T-helper 1 cell treated with Interleukin-12 subunit alpha and Interleukin-12 subunit beta and Interleukin-4 antibody, amounts not matched to agents 30 μg/mL and 1 μg/mL, for 36 hours (primary cell): ENCODE data around the gene GCLC.
"Not testable (repeated sequence)": the region's sequence is repeated elsewhere in the genome, so short reads cannot be mapped to it uniquely, and the experiment has no call there.

Experiments
- H3K27ac Mint-ChIP-seq: one replicate; pipeline ENCODE4 v1.8.0; 2021; ENCODE audit warnings: mild to moderate bottlenecking, mixed read lengths
- H3K27me3 Mint-ChIP-seq: one replicate; pipeline ENCODE4 v1.8.0; 2021; ENCODE audit warnings: low read depth, mixed read lengths
- H3K36me3 Mint-ChIP-seq: one replicate; pipeline ENCODE4 v1.8.0; 2021; ENCODE audit warnings: low read depth, mixed read lengths
- H3K4me1 Mint-ChIP-seq: one replicate; pipeline ENCODE4 v1.8.0; 2021; ENCODE audit warnings: low read depth, mixed read lengths
- H3K4me3 Mint-ChIP-seq: one replicate; pipeline ENCODE4 v1.8.0; 2021; ENCODE audit warnings: mild to moderate bottlenecking, moderate library complexity, mixed read lengths
- H3K9me3 Mint-ChIP-seq: one replicate; pipeline ENCODE4 v1.8.0; 2021; ENCODE audit warnings: mixed read lengths

Gene GCLC

GRCh38 chr6:53498649-53499048 is 46.3 kb downstream of the GCLC start:
- Mint-ChIP-seq H3K27me3 (no peaks in the 10 kb centered on the region), H3K36me3 (peaks cover 3% of the 10 kb centered on the region), H3K9me3 (no peaks in the 10 kb centered on the region), H3K27ac (no peak overlapping the region), H3K4me1 (no peaks in the 10 kb centered on the region), H3K4me3 (no peak overlapping the region)

- peaks cover 3% of the 10 kb centered on the region for H3K36me3 Mint-ChIP-seq
- no peak overlapping the region for H3K4me3 Mint-ChIP-seq
- H3K9me3 Mint-ChIP-seq: no peaks in the 10 kb centered on the region
- peaks cover 3% of the 10 kb centered on the region for H3K27me3 Mint-ChIP-seq
- no peak overlapping the region for H3K27ac Mint-ChIP-seq
- peaks cover 2% of the 10 kb centered on the region for H3K4me1 Mint-ChIP-seq
Measured at GRCh38 chr6:53497905-53498304, 47.0 kb downstream of the GCLC start.

- Mint-ChIP-seq H3K4me3 (no peak overlapping the region), H3K27me3 (peaks cover 4% of the 10 kb centered on the region), H3K36me3 (peaks cover 3% of the 10 kb centered on the region), H3K4me1 (peaks cover 3% of the 10 kb centered on the region), H3K9me3 (no peaks in the 10 kb centered on the region), H3K27ac (no peak overlapping the region)
Measured at GRCh38 chr6:53496797-53497375, 48.0 kb downstream of the GCLC start.

- peaks cover 3% of the 10 kb centered on the region for H3K4me1 Mint-ChIP-seq
- H3K36me3 Mint-ChIP-seq: peaks cover 3% of the 10 kb centered on the region
Measured at GRCh38 chr6:53495506-53496499, 49.1 kb downstream of the GCLC start.

GRCh38 chr6:53494076-53494475 is 50.8 kb downstream of the GCLC start:
- no peak overlapping the region for H3K27ac Mint-ChIP-seq
- peaks cover 3% of the 10 kb centered on the region for H3K4me1 Mint-ChIP-seq
- H3K36me3 Mint-ChIP-seq: peaks cover under 1% of the 10 kb centered on the region
- peaks cover 6% of the 10 kb centered on the region for H3K27me3 Mint-ChIP-seq
- no peaks in the 10 kb centered on the region for H3K9me3 Mint-ChIP-seq
- H3K4me3 Mint-ChIP-seq: no peak overlapping the region

More at GRCh38 chr6:53495506-53496499, 49.1 kb downstream of the GCLC start:
- peaks cover 4% of the 10 kb centered on the region for H3K27me3 Mint-ChIP-seq
- H3K27ac Mint-ChIP-seq: no peak overlapping the region
- no peak overlapping the region for H3K4me3 Mint-ChIP-seq
- no peaks in the 10 kb centered on the region for H3K9me3 Mint-ChIP-seq

GRCh38 chr6:53493635-53494025 is 51.3 kb downstream of the GCLC start:
- Mint-ChIP-seq H3K27me3 (peaks cover 9% of the 10 kb centered on the region), H3K4me3 (no peak overlapping the region), H3K9me3 (no peaks in the 10 kb centered on the region), H3K4me1 (peaks cover 3% of the 10 kb centered on the region), H3K27ac (no peak overlapping the region), H3K36me3 (no peaks in the 10 kb centered on the region)

- Mint-ChIP-seq H3K4me3 (no peak overlapping the region), H3K27me3 (peaks cover 12% of the 10 kb centered on the region), H3K27ac (no peak overlapping the region), H3K9me3 (no peaks in the 10 kb centered on the region), H3K36me3 (no peaks in the 10 kb centered on the region), H3K4me1 (peaks cover 3% of the 10 kb centered on the region)
Measured at GRCh38 chr6:53492860-53493634, 51.9 kb downstream of the GCLC start.

GRCh38 chr6:53487080-53487479 is 57.8 kb downstream of the GCLC start:
- H3K9me3 Mint-ChIP-seq: no peaks in the 10 kb centered on the region
- H3K27me3 Mint-ChIP-seq: peaks cover 31% of the 10 kb centered on the region
- no peak overlapping the region for H3K27ac Mint-ChIP-seq
- H3K36me3 Mint-ChIP-seq: no peaks in the 10 kb centered on the region
- H3K4me3 Mint-ChIP-seq: no peak overlapping the region
- H3K4me1 Mint-ChIP-seq: peaks cover 11% of the 10 kb centered on the region

GRCh38 chr6:53486679-53487078 is 58.2 kb downstream of the GCLC start:
- Mint-ChIP-seq H3K9me3 (no peaks in the 10 kb centered on the region), H3K27ac (no peak overlapping the region), H3K4me3 (no peak overlapping the region), H3K27me3 (peaks cover 31% of the 10 kb centered on the region), H3K36me3 (no peaks in the 10 kb centered on the region), H3K4me1 (peaks cover 14% of the 10 kb centered on the region)

- H3K9me3 Mint-ChIP-seq: no peaks in the 10 kb centered on the region
- H3K4me3 Mint-ChIP-seq: no peak overlapping the region
- peaks cover 31% of the 10 kb centered on the region for H3K27me3 Mint-ChIP-seq
- H3K27ac Mint-ChIP-seq: no peak overlapping the region
- H3K36me3 Mint-ChIP-seq: no peaks in the 10 kb centered on the region
- H3K4me1 Mint-ChIP-seq: peaks cover 23% of the 10 kb centered on the region
Measured at GRCh38 chr6:53484476-53485280, 60.2 kb downstream of the GCLC start.

GRCh38 chr6:53483423-53484353 is 61.2 kb downstream of the GCLC start:
- Mint-ChIP-seq H3K36me3 (no peaks in the 10 kb centered on the region), H3K4me1 (peaks cover 23% of the 10 kb centered on the region), H3K27ac (no peak overlapping the region), H3K27me3 (peaks cover 26% of the 10 kb centered on the region), H3K4me3 (no peak overlapping the region), H3K9me3 (no peaks in the 10 kb centered on the region)

GRCh38 chr6:53481323-53481722 is 63.6 kb downstream of the GCLC start:
- Mint-ChIP-seq H3K4me1 (peaks cover 23% of the 10 kb centered on the region), H3K9me3 (no peaks in the 10 kb centered on the region), H3K27ac (no peak overlapping the region), H3K4me3 (no peak overlapping the region), H3K36me3 (no peaks in the 10 kb centered on the region), H3K27me3 (peaks cover 7% of the 10 kb centered on the region)

GRCh38 chr6:53480774-53481173 is 64.1 kb downstream of the GCLC start:
- H3K4me3 Mint-ChIP-seq, H3K27ac Mint-ChIP-seq, H3K9me3 Mint-ChIP-seq, H3K27me3 Mint-ChIP-seq, H3K36me3 Mint-ChIP-seq: not testable (repeated sequence)
- H3K4me1 Mint-ChIP-seq: peaks cover 23% of the 10 kb centered on the region
